ENCODE results near the gene SLC3A2.

DNA sequence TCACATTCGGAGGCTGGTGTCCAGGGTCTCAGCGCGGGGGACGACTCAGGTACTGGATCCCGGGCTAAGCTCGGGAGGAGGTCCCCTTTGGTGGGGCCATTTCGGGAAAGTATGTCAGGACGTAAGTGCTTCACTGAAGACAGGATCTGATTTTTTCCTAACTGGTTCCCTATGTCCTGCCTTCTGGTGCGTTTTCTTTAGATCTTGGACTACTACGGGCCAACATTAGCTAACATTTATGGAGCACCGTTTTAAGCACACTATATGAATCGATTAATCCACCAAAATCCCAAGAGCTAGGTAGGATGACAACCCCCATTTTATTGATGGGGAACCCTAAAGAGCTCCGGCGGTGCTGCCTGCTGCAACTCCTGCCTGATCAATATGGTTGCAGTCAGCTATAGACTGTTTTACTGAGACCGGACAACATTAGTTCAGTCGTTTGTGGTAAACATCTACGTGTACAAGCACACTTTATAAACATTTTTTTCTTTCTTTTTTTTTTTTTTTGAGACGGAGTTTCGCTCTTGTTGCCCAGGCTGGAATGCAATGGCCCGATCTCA, 24.3 kb upstream of the SLC3A2 start:
- TF ChIP-seq, protein P1, sequence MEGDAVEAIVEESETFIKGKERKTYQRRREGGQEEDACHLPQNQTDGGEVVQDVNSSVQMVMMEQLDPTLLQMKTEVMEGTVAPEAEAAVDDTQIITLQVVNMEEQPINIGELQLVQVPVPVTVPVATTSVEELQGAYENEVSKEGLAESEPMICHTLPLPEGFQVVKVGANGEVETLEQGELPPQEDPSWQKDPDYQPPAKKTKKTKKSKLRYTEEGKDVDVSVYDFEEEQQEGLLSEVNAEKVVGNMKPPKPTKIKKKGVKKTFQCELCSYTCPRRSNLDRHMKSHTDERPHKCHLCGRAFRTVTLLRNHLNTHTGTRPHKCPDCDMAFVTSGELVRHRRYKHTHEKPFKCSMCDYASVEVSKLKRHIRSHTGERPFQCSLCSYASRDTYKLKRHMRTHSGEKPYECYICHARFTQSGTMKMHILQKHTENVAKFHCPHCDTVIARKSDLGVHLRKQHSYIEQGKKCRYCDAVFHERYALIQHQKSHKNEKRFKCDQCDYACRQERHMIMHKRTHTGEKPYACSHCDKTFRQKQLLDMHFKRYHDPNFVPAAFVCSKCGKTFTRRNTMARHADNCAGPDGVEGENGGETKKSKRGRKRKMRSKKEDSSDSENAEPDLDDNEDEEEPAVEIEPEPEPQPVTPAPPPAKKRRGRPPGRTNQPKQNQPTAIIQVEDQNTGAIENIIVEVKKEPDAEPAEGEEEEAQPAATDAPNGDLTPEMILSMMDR (conservative IDR thresholded peaks at IDR 0.05 in 1 of 2, IDR thresholded peaks at IDR 0.05 in 1 of 2; ENCODE audit: extremely low read depth in 1 of 2, insufficient read depth in 1 of 2, low read depth in 1 of 2, low read length in 2 of 2), result no peak
- no peak for TF ChIP-seq EZH2 (IDR thresholded peaks at IDR 0.05; ENCODE audit: borderline replicate concordance, low read length)

Measured in mammary epithelial cell (primary cell).